ENCODE measurements around the gene JHY.

DNA sequence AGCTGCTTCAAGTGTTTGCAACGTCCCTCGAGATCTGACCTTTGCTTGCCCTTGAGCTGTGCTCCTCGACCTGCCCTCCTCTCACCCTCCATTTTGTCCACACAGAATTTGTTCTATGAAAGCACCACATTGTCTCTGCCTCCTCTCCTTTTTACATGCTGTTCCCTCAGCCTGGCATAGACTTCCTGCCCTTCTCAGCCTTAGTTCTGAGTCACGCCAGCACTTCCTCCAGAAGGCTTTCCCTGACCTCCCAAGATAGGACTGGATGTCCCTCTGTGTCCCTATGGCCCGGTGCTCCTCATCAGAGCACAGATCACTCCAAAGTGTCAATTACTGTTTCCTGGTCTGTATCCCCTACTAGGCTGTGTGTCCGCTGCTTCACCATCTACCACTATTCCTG lies 16.2 kb downstream of the JHY start:
- TF ChIP-seq, protein P1, sequence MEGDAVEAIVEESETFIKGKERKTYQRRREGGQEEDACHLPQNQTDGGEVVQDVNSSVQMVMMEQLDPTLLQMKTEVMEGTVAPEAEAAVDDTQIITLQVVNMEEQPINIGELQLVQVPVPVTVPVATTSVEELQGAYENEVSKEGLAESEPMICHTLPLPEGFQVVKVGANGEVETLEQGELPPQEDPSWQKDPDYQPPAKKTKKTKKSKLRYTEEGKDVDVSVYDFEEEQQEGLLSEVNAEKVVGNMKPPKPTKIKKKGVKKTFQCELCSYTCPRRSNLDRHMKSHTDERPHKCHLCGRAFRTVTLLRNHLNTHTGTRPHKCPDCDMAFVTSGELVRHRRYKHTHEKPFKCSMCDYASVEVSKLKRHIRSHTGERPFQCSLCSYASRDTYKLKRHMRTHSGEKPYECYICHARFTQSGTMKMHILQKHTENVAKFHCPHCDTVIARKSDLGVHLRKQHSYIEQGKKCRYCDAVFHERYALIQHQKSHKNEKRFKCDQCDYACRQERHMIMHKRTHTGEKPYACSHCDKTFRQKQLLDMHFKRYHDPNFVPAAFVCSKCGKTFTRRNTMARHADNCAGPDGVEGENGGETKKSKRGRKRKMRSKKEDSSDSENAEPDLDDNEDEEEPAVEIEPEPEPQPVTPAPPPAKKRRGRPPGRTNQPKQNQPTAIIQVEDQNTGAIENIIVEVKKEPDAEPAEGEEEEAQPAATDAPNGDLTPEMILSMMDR (conservative IDR thresholded peaks at IDR 0.05; ENCODE audit: low read depth, low read length) = no peak
- TF ChIP-seq RCOR1 (IDR thresholded peaks at IDR 0.05; ENCODE audit: insufficient replicate concordance, low read length) (no peak), RFX5 (IDR thresholded peaks at IDR 0.05; ENCODE audit: low read depth, low read length) (no peak), POLR2A (IDR thresholded peaks at IDR 0.05; ENCODE audit: low read depth, low read length) (no peak), CEBPB (IDR thresholded peaks at IDR 0.05; ENCODE audit: low read depth, low read length) (no peak), MAFK (IDR thresholded peaks at IDR 0.05; ENCODE audit: low read depth, low read length) (no peak), MXI1 (IDR thresholded peaks at IDR 0.05; ENCODE audit: borderline replicate concordance, low read depth, low read length) (no peak)
- TF ChIP-seq, protein P2, sequence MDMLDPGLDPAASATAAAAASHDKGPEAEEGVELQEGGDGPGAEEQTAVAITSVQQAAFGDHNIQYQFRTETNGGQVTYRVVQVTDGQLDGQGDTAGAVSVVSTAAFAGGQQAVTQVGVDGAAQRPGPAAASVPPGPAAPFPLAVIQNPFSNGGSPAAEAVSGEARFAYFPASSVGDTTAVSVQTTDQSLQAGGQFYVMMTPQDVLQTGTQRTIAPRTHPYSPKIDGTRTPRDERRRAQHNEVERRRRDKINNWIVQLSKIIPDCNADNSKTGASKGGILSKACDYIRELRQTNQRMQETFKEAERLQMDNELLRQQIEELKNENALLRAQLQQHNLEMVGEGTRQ (IDR thresholded peaks at IDR 0.05; ENCODE audit: low read depth, low read length) = no peak
- TF ChIP-seq, protein P3, sequence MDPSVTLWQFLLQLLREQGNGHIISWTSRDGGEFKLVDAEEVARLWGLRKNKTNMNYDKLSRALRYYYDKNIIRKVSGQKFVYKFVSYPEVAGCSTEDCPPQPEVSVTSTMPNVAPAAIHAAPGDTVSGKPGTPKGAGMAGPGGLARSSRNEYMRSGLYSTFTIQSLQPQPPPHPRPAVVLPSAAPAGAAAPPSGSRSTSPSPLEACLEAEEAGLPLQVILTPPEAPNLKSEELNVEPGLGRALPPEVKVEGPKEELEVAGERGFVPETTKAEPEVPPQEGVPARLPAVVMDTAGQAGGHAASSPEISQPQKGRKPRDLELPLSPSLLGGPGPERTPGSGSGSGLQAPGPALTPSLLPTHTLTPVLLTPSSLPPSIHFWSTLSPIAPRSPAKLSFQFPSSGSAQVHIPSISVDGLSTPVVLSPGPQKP (IDR thresholded peaks at IDR 0.05; ENCODE audit: borderline replicate concordance, low read depth, low read length) = no peak
